ENCODE measurements around the gene PHOX2A. TPM values are rescaled to one million over a fixed set of nuclear protein-coding genes. Genes with fewer than 3 reads are reported as not detected.

The PHOX2A gene
- total RNA-seq, 1 experiment from 2014 or later = not detected

DNA sequence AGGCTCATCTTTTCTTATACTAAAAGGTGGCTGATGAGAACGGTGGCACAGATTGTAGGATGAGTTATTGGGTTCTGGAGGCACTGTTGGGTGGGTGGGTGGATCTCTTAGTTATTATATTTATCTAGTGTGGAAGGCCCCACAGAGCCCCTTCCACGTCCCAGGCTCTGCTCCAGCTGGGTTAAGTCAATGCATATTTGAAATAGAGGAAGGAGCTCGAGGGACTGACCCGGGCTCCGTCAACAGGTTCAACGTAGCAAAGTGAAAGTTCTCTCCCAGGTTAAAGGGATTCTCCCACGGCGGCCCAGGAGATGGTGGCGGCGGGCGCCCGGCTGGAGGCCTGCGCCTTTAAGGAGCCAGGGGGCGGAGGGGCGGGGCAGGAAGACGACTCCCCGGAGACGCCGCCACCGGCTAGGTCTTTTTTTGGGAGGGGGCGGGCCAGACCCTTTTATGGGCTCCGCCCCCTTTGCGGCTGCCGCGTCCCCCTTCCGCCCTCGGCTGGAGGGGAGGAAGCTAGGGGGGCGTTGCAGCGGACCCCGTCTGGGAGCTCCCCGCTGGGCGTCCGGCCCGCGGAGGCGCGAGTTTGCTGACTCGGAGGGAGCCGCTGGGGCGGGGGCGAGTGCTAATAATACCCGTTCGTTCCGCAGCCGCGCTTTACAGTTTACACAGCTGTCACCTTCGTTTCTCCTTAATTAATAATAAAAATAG, 20.9 kb downstream of the PHOX2A start:
- BruUV-seq (replicated peaks) = no TSS peak
- DNase-seq = peak; percentile 84 to 97
- no peak for TF ChIP-seq EZH2 (IDR thresholded peaks at IDR 0.05; ENCODE audit: low read depth)
- TF ChIP-seq, protein P1, sequence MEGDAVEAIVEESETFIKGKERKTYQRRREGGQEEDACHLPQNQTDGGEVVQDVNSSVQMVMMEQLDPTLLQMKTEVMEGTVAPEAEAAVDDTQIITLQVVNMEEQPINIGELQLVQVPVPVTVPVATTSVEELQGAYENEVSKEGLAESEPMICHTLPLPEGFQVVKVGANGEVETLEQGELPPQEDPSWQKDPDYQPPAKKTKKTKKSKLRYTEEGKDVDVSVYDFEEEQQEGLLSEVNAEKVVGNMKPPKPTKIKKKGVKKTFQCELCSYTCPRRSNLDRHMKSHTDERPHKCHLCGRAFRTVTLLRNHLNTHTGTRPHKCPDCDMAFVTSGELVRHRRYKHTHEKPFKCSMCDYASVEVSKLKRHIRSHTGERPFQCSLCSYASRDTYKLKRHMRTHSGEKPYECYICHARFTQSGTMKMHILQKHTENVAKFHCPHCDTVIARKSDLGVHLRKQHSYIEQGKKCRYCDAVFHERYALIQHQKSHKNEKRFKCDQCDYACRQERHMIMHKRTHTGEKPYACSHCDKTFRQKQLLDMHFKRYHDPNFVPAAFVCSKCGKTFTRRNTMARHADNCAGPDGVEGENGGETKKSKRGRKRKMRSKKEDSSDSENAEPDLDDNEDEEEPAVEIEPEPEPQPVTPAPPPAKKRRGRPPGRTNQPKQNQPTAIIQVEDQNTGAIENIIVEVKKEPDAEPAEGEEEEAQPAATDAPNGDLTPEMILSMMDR (conservative IDR thresholded peaks at IDR 0.05) = peak; percentile 68; the same call in 1 of the 2 replicates
- Histone ChIP-seq H3K9me3 (ENCODE audit: insufficient read depth, low read depth) (no peaks in the 10 kb centered on the region), H3K27ac (peak overlapping the region; percentile 50), H3K9me2 (ENCODE audit: insufficient read depth) (no peaks in the 10 kb centered on the region), H3K79me2 (ENCODE audit: low read depth) (peaks cover 30% of the 10 kb centered on the region), H3K4me3 (peak overlapping the region; percentile 97), H3K4me1 (replicated peaks; ENCODE audit: insufficient read depth) (peaks cover 23% of the 10 kb centered on the region), H3K4me2 (peak overlapping the region; percentile 97), H2AFZ (peak overlapping the region; percentile 89), H3K27me3 (ENCODE audit: insufficient read depth, low read depth) (no peaks in the 10 kb centered on the region), H3F3A (ENCODE audit: insufficient read depth, low read depth) (peaks cover 9% of the 10 kb centered on the region), H3K36me3 (ENCODE audit: low read depth) (peaks cover 7% of the 10 kb centered on the region; the same call in 1 of the 2 replicates), H4K20me1 (ENCODE audit: insufficient read depth) (peaks cover 12% of the 10 kb centered on the region; the same call in 1 of the 2 replicates)
- intact Hi-C loops (cut with micrococcal nuclease; ENCODE audit: unreplicated experiment) = loop anchor here (1.0 to 5.0 kb wide), 5 partner anchors 40 to 182 kb away; partner anchors contain the start of genes ANAPC15, LRRC51 and NUMA1
- POLR2A ChIA-PET (ENCODE audit: unreplicated experiment) = interaction anchor here (0.5 to 1.2 kb wide), 8 partner anchors 17 to 436 kb away, joined by 3 to 8 read pairs (median 4); no protein-coding TSS in a partner anchor
- CTCF ChIA-PET = interaction anchor here (0.6 to 1.2 kb wide), 6 partner anchors 114 to 363 kb away, joined by 3 to 16 read pairs (median 5); no protein-coding TSS in a partner anchor

DNA sequence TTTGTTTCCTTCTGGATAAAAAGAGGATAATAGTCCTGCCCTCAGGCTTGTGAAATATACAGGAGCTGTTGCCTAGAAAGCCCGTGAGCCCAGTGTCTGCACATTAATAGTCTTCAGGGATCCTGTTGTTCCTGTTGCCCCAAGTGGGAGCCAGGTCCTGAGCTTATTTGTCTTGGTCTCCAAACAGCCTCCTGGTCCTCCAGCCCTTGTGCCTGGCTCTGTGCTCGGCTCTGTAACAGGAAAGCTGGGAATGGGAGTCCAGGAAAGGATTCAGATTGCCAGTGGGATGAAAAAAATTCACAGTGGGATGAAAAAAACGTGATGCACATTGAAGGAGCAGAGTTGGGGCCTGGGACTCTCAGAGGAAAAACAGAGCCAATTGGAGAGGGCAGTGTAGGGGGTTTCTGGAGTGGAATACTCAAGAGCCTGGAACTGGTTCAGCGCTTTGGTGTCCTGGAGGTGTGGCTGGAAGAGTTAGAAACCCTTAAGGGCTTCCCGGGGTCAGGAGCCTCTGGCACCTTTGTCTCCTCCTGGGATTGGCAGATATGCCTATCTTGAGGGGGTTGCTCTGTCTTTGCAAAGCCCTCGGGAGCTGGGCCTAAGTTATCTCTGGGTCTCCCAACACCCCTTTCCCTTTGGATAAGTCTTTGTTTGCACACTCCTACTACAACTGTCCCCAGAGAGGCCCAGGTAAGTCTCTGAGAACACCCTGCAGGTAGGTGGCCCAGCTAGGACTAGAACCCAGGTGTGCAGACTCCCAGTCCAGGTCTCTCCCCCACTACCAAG, 21.7 kb downstream of the PHOX2A start:
- peak overlapping the region; percentile 97 for H3K4me3 ChIP-seq
- no peak for DNase-seq
- no peaks in the 10 kb centered on the region for H3K9me3 ChIP-seq (ENCODE audit: insufficient read depth, low read depth)
- POLR2A ChIA-PET (ENCODE audit: unreplicated experiment) = interaction anchor here (0.6 kb wide), 1 partner anchor 39 kb away, joined by 15 read pairs; no protein-coding TSS in a partner anchor
- peaks cover 9% of the 10 kb centered on the region for H3F3A ChIP-seq (ENCODE audit: insufficient read depth, low read depth)
- H3K79me2 ChIP-seq (ENCODE audit: low read depth) = peaks cover 30% of the 10 kb centered on the region
- H3K4me2 ChIP-seq = peak overlapping the region; percentile 97
- CTCF ChIA-PET = interaction anchor here (0.7 to 1.2 kb wide), 4 partner anchors 209 to 364 kb away, joined by 4 to 16 read pairs (median 5); no protein-coding TSS in a partner anchor
- peaks cover 12% of the 10 kb centered on the region; the same call in 1 of the 2 replicates for H4K20me1 ChIP-seq (ENCODE audit: insufficient read depth)
- H3K36me3 ChIP-seq (ENCODE audit: low read depth) = peaks cover 7% of the 10 kb centered on the region; the same call in 1 of the 2 replicates
- TF ChIP-seq EZH2 (IDR thresholded peaks at IDR 0.05; ENCODE audit: low read depth) = no peak
- TF ChIP-seq, protein P1 (conservative IDR thresholded peaks at IDR 0.05) = no peak
- peak overlapping the region; percentile 89 for H2AFZ ChIP-seq
- H3K4me1 ChIP-seq (replicated peaks; ENCODE audit: insufficient read depth) = peaks cover 23% of the 10 kb centered on the region
- intact Hi-C loops (cut with micrococcal nuclease; ENCODE audit: unreplicated experiment) = loop anchor here (2.0 to 5.0 kb wide), 3 partner anchors 39 to 140 kb away; partner anchors contain the start of genes LRRC51 and NUMA1
- H3K9me2 ChIP-seq (ENCODE audit: insufficient read depth) = no peaks in the 10 kb centered on the region
- H3K27ac ChIP-seq = no peak overlapping the region; the same call in 1 of the 2 replicates
- TSS peak; percentile 76 for BruUV-seq (replicated peaks)
- no peaks in the 10 kb centered on the region for H3K27me3 ChIP-seq (ENCODE audit: insufficient read depth, low read depth)

All from PC-9 (cell line).